Neural crest cell (in vitro differentiated cells): ENCODE measurements around the gene IGF1R. TPM values are rescaled to one million over a fixed set of nuclear protein-coding genes. Genes with fewer than 3 reads are reported as not detected.

Source experiments
- DNase-seq: peaks from one replicate; pipeline ENCODE4 v3.0.0; 2021; ENCODE audit warnings: low read depth, mixed read lengths, low spot score
- H3K27ac Mint-ChIP-seq: one replicate; pipeline ENCODE4 v1.8.0; 2021; ENCODE audit warnings: mild to moderate bottlenecking, mixed read lengths; ENCODE audit not compliant: unreplicated experiment
- H3K27me3 Mint-ChIP-seq: 2 replicates; pipeline ENCODE4 v1.8.0; 2021; ENCODE audit warnings: low read depth, mild to moderate bottlenecking, mixed read lengths
- H3K36me3 Mint-ChIP-seq: 2 replicates; pipeline ENCODE4 v1.8.0; 2021; ENCODE audit warnings: low read depth, mild to moderate bottlenecking, mixed read lengths
- H3K4me1 Mint-ChIP-seq: 2 replicates; pipeline ENCODE4 v1.8.0; 2021; ENCODE audit warnings: mixed read lengths
- H3K4me3 Mint-ChIP-seq: one replicate; pipeline ENCODE4 v1.8.0; 2021; ENCODE audit warnings: mild to moderate bottlenecking, mixed read lengths
- H3K9me3 Mint-ChIP-seq: 2 replicates; pipeline ENCODE4 v1.8.0; 2021; ENCODE audit warnings: mixed read lengths
- total RNA-seq: library from RNA; stranded (reverse); gene quantifications from 2 replicates; pipeline ENCODE4 v1.2.1, GENCODE V29; 2021
- TF ChIP-seq, protein P1 (sequence below): fragments of 200-600 bp; sonication (generic); conservative IDR thresholded peaks from 2 replicates; pipeline ENCODE4 v1.5.0; 2021; ENCODE audit warnings: antibody characterized with exemption, mild to moderate bottlenecking

Gene IGF1R
- total RNA-seq, 1 donor from 2014 or later: 67.6 TPM

DNA sequence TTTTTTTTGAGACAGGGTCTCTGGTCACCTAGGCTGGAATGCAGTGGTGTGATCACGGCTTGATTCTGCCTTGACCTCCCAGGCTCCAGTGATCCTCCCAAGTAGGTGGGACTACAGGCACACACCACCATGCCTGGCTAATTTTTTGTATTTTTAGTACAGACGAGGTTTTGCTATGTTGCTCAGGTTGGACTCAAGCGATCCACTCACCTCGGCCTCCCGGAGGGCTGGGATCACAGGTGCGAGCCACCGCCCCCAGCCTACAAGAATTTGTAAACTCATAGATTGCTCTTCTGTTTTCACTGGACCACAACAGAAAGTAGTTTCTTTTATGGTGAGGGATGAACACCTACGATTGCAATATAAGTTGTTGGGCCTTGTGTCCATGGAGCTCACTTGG, 7.4 kb downstream of the IGF1R start:
- Mint-ChIP-seq H3K4me1 (peaks cover 32% of the 10 kb centered on the region), H3K4me3 (no peak overlapping the region), H3K27ac (no peak overlapping the region), H3K9me3 (no peaks in the 10 kb centered on the region), H3K36me3 (no peaks in the 10 kb centered on the region), H3K27me3 (peaks cover 28% of the 10 kb centered on the region)
- no peak for DNase-seq
- TF ChIP-seq, protein P1, sequence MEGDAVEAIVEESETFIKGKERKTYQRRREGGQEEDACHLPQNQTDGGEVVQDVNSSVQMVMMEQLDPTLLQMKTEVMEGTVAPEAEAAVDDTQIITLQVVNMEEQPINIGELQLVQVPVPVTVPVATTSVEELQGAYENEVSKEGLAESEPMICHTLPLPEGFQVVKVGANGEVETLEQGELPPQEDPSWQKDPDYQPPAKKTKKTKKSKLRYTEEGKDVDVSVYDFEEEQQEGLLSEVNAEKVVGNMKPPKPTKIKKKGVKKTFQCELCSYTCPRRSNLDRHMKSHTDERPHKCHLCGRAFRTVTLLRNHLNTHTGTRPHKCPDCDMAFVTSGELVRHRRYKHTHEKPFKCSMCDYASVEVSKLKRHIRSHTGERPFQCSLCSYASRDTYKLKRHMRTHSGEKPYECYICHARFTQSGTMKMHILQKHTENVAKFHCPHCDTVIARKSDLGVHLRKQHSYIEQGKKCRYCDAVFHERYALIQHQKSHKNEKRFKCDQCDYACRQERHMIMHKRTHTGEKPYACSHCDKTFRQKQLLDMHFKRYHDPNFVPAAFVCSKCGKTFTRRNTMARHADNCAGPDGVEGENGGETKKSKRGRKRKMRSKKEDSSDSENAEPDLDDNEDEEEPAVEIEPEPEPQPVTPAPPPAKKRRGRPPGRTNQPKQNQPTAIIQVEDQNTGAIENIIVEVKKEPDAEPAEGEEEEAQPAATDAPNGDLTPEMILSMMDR: no peak

- TF ChIP-seq, protein P1: no peak
- Mint-ChIP-seq H3K9me3 (no peaks in the 10 kb centered on the region), H3K27me3 (peaks cover 8% of the 10 kb centered on the region), H3K4me1 (peaks cover 27% of the 10 kb centered on the region), H3K27ac (no peak overlapping the region), H3K36me3 (no peaks in the 10 kb centered on the region), H3K4me3 (no peak overlapping the region)
- no peak for DNase-seq
These were observed 9.4 kb downstream of the IGF1R start for GRCh38 chr15:98657721-98658120.

DNA sequence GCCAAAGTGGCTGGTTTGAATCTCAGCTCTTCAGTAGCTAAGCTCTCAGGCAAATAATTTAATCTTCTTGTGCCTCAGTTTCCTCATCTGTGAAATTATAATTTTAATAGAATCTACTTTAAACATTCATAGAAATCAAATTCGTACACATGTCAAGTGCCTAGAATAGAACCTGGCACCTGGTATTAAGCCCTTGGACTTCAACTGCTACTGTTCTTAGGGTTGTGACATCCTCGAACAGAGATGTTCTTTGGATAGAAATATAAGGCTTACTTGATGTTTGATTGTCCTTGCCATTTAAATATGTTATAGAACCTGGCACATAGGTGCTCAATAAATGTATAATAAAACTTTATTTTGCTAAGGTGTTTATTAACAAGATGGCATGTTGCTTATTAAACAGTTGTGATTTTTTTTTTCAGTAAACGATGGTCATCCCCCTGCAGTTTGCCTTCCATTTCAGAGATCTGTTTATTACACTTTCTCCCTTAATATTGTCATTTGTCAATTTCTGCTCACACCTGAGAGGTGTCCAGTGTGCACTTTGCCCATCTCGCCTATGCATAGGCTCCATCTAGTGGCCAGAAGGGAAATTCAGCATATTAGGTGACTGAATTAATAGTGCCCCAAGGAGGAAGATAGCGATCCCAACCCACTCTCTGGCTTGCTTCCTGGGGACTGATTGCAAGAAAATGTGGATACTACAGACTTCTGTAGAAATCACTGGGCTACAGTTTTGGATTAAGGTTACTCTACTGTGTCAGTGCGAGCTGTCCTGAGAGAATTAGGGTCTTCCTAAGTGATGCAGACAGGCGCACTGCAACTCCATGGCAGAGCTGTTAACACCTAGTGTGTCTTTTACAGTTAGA, 10.7 kb downstream of the IGF1R start:
- Mint-ChIP-seq H3K36me3 (no peaks in the 10 kb centered on the region), H3K4me1 (peaks cover 26% of the 10 kb centered on the region), H3K4me3 (no peak overlapping the region), H3K27me3 (no peaks in the 10 kb centered on the region), H3K27ac (no peak overlapping the region), H3K9me3 (no peaks in the 10 kb centered on the region)
- TF ChIP-seq, protein P1: peak; percentile 88
- peak; percentile 14 for DNase-seq

- TF ChIP-seq, protein P1: no peak
- DNase-seq: no peak
- H3K4me1 Mint-ChIP-seq: peaks cover 26% of the 10 kb centered on the region
- no peaks in the 10 kb centered on the region for H3K27me3 Mint-ChIP-seq
- H3K27ac Mint-ChIP-seq: no peak overlapping the region
- no peaks in the 10 kb centered on the region for H3K9me3 Mint-ChIP-seq
- no peak overlapping the region for H3K4me3 Mint-ChIP-seq
- no peaks in the 10 kb centered on the region for H3K36me3 Mint-ChIP-seq
These were observed 11.7 kb downstream of the IGF1R start for GRCh38 chr15:98660055-98660454.

- TF ChIP-seq, protein P1: no peak
- Mint-ChIP-seq H3K36me3 (peaks cover 3% of the 10 kb centered on the region), H3K4me3 (no peak overlapping the region), H3K27ac (no peak overlapping the region), H3K9me3 (no peaks in the 10 kb centered on the region), H3K27me3 (no peaks in the 10 kb centered on the region), H3K4me1 (peaks cover 46% of the 10 kb centered on the region)
- DNase-seq: no peak
These were observed 14.7 kb downstream of the IGF1R start for GRCh38 chr15:98663045-98663444.
